ENCODE results near the gene ECE1.

- TF ChIP-seq YY1 (IDR thresholded peaks at IDR 0.05; ENCODE audit: insufficient read depth, insufficient read length) = no peak
- no peak for TF ChIP-seq ZNF274 (IDR thresholded peaks at IDR 0.05; ENCODE audit: low read depth, low read length)
Measured at GRCh38 chr1:21246905-21247642, 43.2 kb downstream of the ECE1 start.

Data from NT2/D1 (cell line).